GM18907 (cell line): ENCODE measurements around the gene CDHR2.
A peak's percentile ranks its signal among the peaks of the same experiment; 100 is the strongest.
"Not testable (repeated sequence)": the region's sequence is repeated elsewhere in the genome, so short reads cannot be mapped to it uniquely, and the experiment has no call there.

Source experiments
- ATAC-seq: cut with Tn5 transposase; IDR thresholded peaks from one replicate; pipeline ENCODE4 v1.9.1; 2021; ENCODE audit warnings: mild to moderate bottlenecking, moderate library complexity; ENCODE audit not compliant: unreplicated experiment

The CDHR2 gene

DNA sequence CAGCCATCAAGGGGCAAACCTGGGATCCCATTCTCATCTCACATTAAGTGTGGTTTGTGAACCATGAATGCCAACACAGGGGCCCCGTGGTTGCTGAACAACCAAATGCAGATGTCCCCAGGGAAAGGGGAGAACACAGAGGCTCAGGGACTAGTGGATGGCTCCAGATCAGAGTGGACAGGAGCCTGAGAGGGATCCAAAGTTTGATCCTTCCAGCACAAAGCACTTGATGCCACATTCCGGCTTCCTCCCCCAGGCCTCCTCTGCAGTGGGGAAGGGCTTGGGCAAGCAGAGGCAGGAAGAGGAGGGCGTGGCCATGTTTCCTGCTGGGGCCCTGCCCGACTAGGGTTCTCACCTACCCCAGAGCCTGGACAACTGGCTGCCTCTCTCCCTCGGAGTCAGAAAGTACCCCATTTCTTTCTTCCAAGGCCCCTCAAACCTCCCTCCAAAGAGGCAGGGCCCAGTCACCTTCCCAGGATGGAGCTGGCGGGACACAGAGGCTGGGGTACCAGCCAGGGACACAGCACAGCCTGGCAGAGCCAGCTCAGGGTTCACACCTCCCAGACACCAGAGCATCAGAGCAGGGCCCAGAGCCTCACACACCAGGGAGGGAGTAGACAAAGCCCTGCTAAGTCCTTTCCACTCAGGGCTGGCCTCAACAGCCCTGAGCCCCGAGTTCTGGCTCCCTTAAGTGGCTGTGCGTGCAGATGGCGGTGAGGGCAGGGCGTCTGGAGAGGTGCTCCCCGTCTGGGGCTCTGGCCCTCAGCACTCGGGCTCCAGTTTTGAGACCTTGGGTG is 7.6 kb upstream of the CDHR2 start:
- ATAC-seq = no peak

- no peak for ATAC-seq
Observed at GRCh38 chr5:176542135-176542595, 7.0 kb upstream of the CDHR2 start.

GRCh38 chr5:176542596-176543427 is 6.3 kb upstream of the CDHR2 start:
- peak; percentile 44 for ATAC-seq

- peak; percentile 69 for ATAC-seq
Observed at GRCh38 chr5:176543428-176544182, 5.5 kb upstream of the CDHR2 start.

DNA sequence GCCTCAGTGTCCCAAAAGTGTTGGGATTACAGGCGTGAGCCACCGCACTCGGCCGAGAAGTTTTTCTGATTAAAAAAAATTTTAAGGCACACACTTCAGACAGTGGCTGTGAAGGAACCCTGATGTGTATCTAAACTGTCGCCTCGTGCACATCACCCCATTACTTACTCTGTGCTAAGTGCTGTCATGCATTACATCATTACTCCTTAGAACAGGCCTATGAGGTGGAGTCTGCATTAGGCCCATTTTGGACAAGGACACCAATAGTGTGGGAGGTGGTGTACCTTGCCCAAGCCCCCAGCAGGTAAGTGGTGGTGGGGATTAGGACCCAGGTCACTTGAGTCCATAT is 3.8 kb upstream of the CDHR2 start:
- ATAC-seq = no peak

DNA sequence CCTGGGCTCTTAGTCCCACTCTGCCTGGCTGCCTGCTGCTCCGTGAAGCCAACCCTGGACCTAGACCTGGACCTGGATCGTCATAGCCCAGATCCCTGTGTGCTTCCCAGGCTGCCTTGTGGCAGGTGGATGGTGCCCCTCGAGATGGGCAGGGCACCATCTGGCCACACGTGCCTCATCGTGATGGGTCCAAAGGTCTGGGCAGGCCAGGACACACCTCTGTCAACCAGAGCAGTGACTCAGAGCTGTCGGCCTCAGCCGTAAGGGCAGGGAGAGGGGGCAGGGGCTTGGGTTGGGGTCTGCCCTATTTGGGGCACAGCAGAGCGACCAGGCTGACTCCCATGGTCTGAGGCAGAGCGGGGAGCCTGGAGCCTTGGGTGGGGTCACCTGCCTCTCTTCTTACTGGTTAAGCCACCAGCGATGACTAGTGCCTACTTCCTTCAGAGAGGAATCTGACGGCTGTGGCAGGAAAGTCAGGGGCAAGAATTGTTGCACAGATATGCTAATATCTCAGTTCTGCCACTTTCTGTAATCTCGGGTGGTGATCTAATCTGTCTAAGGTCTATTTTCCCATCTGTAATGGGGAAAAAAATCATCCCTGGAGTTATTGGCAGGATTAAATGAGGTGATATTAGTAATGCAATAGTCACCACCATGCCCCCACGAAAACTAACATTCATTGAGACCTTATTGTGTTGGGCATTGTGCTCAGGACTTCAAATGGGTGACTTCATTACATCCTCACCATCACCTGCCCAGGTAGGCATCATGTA is 3.2 kb upstream of the CDHR2 start:
- ATAC-seq = no peak

DNA sequence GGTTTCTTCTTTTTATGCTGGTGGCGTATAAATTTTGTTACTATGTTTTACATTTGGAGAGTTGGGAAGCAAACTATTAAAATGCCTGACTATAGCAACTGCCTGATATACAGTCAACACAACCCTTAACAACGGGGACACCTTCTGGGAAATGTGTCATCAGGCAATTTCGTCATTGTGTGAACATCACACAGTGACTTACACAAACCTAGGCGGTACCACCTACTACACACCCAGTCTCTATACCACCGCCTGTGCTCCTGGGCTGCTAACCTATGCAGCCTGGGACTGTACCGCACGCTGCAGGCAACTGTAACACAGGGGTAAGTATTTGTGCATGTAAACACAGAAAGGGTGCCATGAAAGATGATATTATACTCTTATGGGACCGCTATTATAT is 1.3 kb upstream of the CDHR2 start:
- ATAC-seq = no peak

DNA sequence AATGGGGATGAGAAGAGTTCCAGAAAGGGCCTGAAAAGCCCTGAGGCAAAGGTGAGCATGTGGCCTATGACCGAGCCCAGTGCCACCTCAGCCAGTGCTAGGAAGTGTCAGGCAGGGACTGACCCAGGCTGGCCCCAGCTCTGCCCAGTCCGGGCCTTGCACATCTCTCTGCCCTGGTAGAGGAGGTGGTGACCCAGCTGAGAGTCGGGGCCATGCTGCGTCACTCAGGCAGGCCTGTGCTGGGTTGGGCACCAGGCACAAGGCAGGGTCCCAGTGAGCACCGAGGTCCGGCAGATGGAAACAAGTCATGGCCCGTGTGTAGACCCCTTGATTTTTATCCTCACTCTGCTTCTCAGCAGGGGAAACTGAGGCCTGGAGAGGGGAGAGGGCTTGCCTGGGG is 729 bp downstream of the CDHR2 start:
- ATAC-seq = no peak

DNA sequence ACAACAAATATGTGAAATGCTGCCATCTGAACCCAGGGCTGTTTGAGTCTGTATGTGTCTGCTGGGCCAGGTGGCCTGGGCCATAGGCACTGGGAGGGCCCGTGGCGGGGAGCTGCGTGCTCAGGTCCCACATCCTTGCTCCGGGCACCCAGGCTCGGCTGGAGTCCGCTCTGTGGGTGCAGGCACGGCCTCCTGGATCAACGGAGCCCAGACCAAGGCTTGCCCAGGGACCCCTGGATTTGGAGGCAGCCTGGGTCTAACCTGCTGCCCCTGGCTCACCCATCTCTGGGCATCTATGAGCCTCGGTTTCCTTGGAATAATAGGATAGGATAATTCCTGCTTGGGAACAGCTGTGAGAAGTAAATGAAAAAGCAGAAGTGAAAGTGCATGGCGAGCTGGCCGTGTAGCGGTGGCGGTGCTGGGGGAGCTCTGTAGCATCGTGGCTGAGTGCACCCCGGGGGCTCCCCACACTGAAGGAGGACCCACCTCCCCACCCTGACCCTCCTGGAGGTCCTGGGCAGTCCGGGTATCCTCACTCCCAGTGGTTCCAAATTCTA is 1.2 kb downstream of the CDHR2 start:
- ATAC-seq = no peak

GRCh38 chr5:176550937-176551336 is 1.8 kb downstream of the CDHR2 start:
- ATAC-seq = not testable (repeated sequence)

GRCh38 chr5:176552332-176552869 is 3.3 kb downstream of the CDHR2 start:
- no peak for ATAC-seq

DNA sequence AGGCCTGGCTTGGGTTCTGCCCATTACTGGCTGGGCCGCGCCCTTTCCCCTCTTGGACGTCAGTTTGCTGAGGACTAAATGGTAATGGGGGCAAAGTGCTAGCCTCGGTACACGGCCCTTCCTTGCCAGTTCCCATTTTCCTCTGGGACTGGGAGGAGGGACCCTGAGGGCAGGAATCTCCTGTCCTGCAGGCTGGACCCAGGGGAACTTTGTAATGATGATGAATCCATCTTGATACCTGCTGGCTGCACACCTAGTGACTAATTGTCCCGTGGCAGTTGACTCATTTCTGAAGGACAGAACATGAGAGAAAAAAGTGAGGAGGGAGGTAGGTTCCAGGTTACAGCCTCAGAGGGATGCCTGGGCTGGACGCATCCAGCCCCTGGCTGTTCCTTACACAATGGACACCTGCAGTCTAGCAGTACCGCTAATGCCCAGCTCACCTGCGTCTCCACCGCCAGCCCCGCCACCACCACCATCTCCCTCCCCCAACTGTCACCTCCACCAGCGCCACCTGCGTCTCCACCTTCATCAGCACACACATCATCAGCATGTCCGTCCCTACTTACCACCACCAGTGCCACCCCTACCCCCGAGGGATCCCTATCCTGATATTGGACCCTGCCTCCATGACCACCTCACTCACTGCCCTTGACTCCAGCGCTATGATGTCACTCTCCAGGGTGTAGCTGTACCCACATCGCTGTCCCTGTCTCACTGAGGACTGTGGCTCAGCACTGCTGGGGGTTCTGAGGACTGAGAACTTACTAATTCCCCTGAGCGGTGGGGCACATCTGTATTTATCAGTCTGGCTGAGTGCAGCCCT is 4.3 kb downstream of the CDHR2 start:
- ATAC-seq = no peak

- no peak for ATAC-seq
Observed at GRCh38 chr5:176557846-176558245, 8.7 kb downstream of the CDHR2 start.

- no peak for ATAC-seq
Observed at GRCh38 chr5:176559683-176560082, 10.5 kb downstream of the CDHR2 start.

- no peak for ATAC-seq
Observed at GRCh38 chr5:176560364-176560763, 11.2 kb downstream of the CDHR2 start.

DNA sequence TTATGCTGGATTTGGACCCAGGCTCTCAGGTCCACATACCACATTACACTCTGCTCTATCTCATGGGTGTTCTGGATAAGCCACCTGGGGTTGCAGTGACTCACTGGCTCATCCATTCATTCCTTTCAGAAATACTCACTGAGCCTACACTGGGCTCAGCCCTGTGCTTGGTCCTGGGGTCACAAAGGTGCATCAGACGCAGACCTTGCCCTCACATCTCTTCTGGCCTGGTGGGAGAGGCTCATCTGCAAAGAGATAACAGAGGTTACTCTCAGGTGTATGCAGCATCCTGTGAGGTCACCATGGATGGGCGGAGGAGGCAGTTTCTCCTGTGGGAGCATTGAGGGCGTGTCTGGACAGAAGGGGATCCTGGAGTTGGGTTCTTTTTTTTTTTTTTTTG is 12.1 kb downstream of the CDHR2 start:
- ATAC-seq = no peak

GRCh38 chr5:176562189-176562588 is 13.0 kb downstream of the CDHR2 start:
- ATAC-seq = no peak

GRCh38 chr5:176564002-176564401 is 14.9 kb downstream of the CDHR2 start:
- ATAC-seq = no peak

GRCh38 chr5:176565760-176566288 is 16.7 kb downstream of the CDHR2 start:
- ATAC-seq = no peak
